Fibroblast of lung (primary cell): ENCODE data around the gene MS4A4E.

ENCODE experiments used
- EZH2 ChIP-seq: IDR thresholded peaks from 2 replicates; pipeline ENCODE4 v1.5.1; 2012; ENCODE audit warnings: low read length, control low read depth, mild to moderate bottlenecking; ENCODE audit errors: missing control alignments
- TF ChIP-seq, protein P1 (sequence below), 2 donors: IDR thresholded peaks in 1 of 2; conservative IDR thresholded peaks in 1 of 2; 1 replicate in 1 of 2; 2 replicates in 1 of 2; pipeline ENCODE4 v1.5.1; 2011 to 2012; ENCODE audit warnings: low read length in 2 of 2, control low read depth in 1 of 2, inconsistent platforms in 1 of 2, low read depth in 1 of 2, mild to moderate bottlenecking in 1 of 2

GRCh38 chr11:60184824-60185511, 58.0 kb downstream of the MS4A4E start:
- TF ChIP-seq, protein P1, sequence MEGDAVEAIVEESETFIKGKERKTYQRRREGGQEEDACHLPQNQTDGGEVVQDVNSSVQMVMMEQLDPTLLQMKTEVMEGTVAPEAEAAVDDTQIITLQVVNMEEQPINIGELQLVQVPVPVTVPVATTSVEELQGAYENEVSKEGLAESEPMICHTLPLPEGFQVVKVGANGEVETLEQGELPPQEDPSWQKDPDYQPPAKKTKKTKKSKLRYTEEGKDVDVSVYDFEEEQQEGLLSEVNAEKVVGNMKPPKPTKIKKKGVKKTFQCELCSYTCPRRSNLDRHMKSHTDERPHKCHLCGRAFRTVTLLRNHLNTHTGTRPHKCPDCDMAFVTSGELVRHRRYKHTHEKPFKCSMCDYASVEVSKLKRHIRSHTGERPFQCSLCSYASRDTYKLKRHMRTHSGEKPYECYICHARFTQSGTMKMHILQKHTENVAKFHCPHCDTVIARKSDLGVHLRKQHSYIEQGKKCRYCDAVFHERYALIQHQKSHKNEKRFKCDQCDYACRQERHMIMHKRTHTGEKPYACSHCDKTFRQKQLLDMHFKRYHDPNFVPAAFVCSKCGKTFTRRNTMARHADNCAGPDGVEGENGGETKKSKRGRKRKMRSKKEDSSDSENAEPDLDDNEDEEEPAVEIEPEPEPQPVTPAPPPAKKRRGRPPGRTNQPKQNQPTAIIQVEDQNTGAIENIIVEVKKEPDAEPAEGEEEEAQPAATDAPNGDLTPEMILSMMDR (conservative IDR thresholded peaks at IDR 0.05 in 1 of 2, IDR thresholded peaks at IDR 0.05 in 1 of 2; ENCODE audit: low read depth in 1 of 2, low read length in 2 of 2) = no peak
- no peak for TF ChIP-seq EZH2
